ENCODE data around the gene TNFAIP3.

TNFAIP3 gene

GRCh38 chr6:137877113-137877512, 10.1 kb downstream of the TNFAIP3 start:
- Histone ChIP-seq H3K36me3 (ENCODE audit: control insufficient read depth in 2 of 2, insufficient read depth in 2 of 2, low read length in 2 of 2) (peaks cover 73 to 75% of the 10 kb centered on the region in 2 donors), H3K9me3 (ENCODE audit: control insufficient read depth in 2 of 2, low read length in 2 of 2) (no peaks in the 10 kb centered on the region), H3K27ac (ENCODE audit: low read depth in 2 of 2, low read length in 2 of 2) (no peak overlapping the region), H3K27me3 (ENCODE audit: control insufficient read depth in 2 of 2, insufficient read depth in 2 of 2, low read length in 2 of 2) (no peaks in the 10 kb centered on the region), H3K9ac (ENCODE audit: low read depth in 1 of 2, low read length in 2 of 2) (no peak overlapping the region), H3K4me3 (ENCODE audit: low read length in 2 of 2) (no peak overlapping the region), H3K4me1 (ENCODE audit: control insufficient read depth in 2 of 2, insufficient read depth in 2 of 2, low read length in 2 of 2) (peaks cover 15 to 23% of the 10 kb centered on the region in 2 donors)

GRCh38 chr6:137877606-137878005, 10.5 kb downstream of the TNFAIP3 start:
- Histone ChIP-seq H3K9me3 (ENCODE audit: control insufficient read depth in 2 of 2, low read length in 2 of 2) (no peaks in the 10 kb centered on the region), H3K4me1 (ENCODE audit: control insufficient read depth in 2 of 2, insufficient read depth in 2 of 2, low read length in 2 of 2) (peaks cover 10 to 19% of the 10 kb centered on the region in 2 donors), H3K4me3 (ENCODE audit: low read length in 2 of 2) (no peak overlapping the region), H3K27me3 (ENCODE audit: control insufficient read depth in 2 of 2, insufficient read depth in 2 of 2, low read length in 2 of 2) (no peaks in the 10 kb centered on the region), H3K36me3 (ENCODE audit: control insufficient read depth in 2 of 2, insufficient read depth in 2 of 2, low read length in 2 of 2) (peaks cover 78 to 80% of the 10 kb centered on the region in 2 donors), H3K27ac (ENCODE audit: low read depth in 2 of 2, low read length in 2 of 2) (no peak overlapping the region), H3K9ac (ENCODE audit: low read depth in 1 of 2, low read length in 2 of 2) (no peak overlapping the region)

GRCh38 chr6:137878029-137878428, 11.0 kb downstream of the TNFAIP3 start:
- Histone ChIP-seq H3K9ac (ENCODE audit: low read depth in 1 of 2, low read length in 2 of 2) (no peak overlapping the region), H3K27ac (ENCODE audit: low read depth in 2 of 2, low read length in 2 of 2) (no peak overlapping the region), H3K4me1 (ENCODE audit: control insufficient read depth in 2 of 2, insufficient read depth in 2 of 2, low read length in 2 of 2) (peaks cover 9 to 15% of the 10 kb centered on the region in 2 donors), H3K4me3 (ENCODE audit: low read length in 2 of 2) (no peak overlapping the region), H3K27me3 (ENCODE audit: control insufficient read depth in 2 of 2, insufficient read depth in 2 of 2, low read length in 2 of 2) (no peaks in the 10 kb centered on the region), H3K36me3 (ENCODE audit: control insufficient read depth in 2 of 2, insufficient read depth in 2 of 2, low read length in 2 of 2) (peaks cover 80% of the 10 kb centered on the region in 2 donors), H3K9me3 (ENCODE audit: control insufficient read depth in 2 of 2, low read length in 2 of 2) (no peaks in the 10 kb centered on the region)

- H3K9me3 ChIP-seq (ENCODE audit: control insufficient read depth in 2 of 2, low read length in 2 of 2), result no peaks in the 10 kb centered on the region
- peaks cover 80 to 87% of the 10 kb centered on the region in 2 donors for H3K36me3 ChIP-seq (ENCODE audit: control insufficient read depth in 2 of 2, insufficient read depth in 2 of 2, low read length in 2 of 2)
- no peaks in the 10 kb centered on the region for H3K27me3 ChIP-seq (ENCODE audit: control insufficient read depth in 2 of 2, insufficient read depth in 2 of 2, low read length in 2 of 2)
- no peak overlapping the region for H3K4me3 ChIP-seq (ENCODE audit: low read length in 2 of 2)
- no peak overlapping the region for H3K27ac ChIP-seq (ENCODE audit: low read depth in 2 of 2, low read length in 2 of 2)
- peaks cover 6 to 9% of the 10 kb centered on the region in 2 donors for H3K4me1 ChIP-seq (ENCODE audit: control insufficient read depth in 2 of 2, insufficient read depth in 2 of 2, low read length in 2 of 2)
- no peak overlapping the region for H3K9ac ChIP-seq (ENCODE audit: low read depth in 1 of 2, low read length in 2 of 2)
These were observed 11.6 kb downstream of the TNFAIP3 start for GRCh38 chr6:137878486-137879285.

GRCh38 chr6:137879299-137879698, 12.2 kb downstream of the TNFAIP3 start:
- Histone ChIP-seq H3K9ac (ENCODE audit: low read depth in 1 of 2, low read length in 2 of 2) (no peak overlapping the region), H3K4me3 (ENCODE audit: low read length in 2 of 2) (no peak overlapping the region), H3K36me3 (ENCODE audit: control insufficient read depth in 2 of 2, insufficient read depth in 2 of 2, low read length in 2 of 2) (peaks cover 77 to 87% of the 10 kb centered on the region in 2 donors), H3K9me3 (ENCODE audit: control insufficient read depth in 2 of 2, low read length in 2 of 2) (no peaks in the 10 kb centered on the region), H3K4me1 (ENCODE audit: control insufficient read depth in 2 of 2, insufficient read depth in 2 of 2, low read length in 2 of 2) (peaks cover 0 to 4% of the 10 kb centered on the region in 2 donors), H3K27me3 (ENCODE audit: control insufficient read depth in 2 of 2, insufficient read depth in 2 of 2, low read length in 2 of 2) (no peaks in the 10 kb centered on the region), H3K27ac (ENCODE audit: low read depth in 2 of 2, low read length in 2 of 2) (no peak overlapping the region)

GRCh38 chr6:137879885-137880745, 13.1 kb downstream of the TNFAIP3 start:
- H3K4me3 ChIP-seq (ENCODE audit: low read length in 2 of 2), result no peak overlapping the region
- no peak overlapping the region for H3K27ac ChIP-seq (ENCODE audit: low read depth in 2 of 2, low read length in 2 of 2)
- no peak overlapping the region for H3K9ac ChIP-seq (ENCODE audit: low read depth in 1 of 2, low read length in 2 of 2)
- H3K9me3 ChIP-seq (ENCODE audit: control insufficient read depth in 2 of 2, low read length in 2 of 2), result no peaks in the 10 kb centered on the region
- no peaks in the 10 kb centered on the region for H3K27me3 ChIP-seq (ENCODE audit: control insufficient read depth in 2 of 2, insufficient read depth in 2 of 2, low read length in 2 of 2)
- no peaks in the 10 kb centered on the region for H3K4me1 ChIP-seq (ENCODE audit: control insufficient read depth in 2 of 2, insufficient read depth in 2 of 2, low read length in 2 of 2)
- H3K36me3 ChIP-seq (ENCODE audit: control insufficient read depth in 2 of 2, insufficient read depth in 2 of 2, low read length in 2 of 2), result peaks cover 69 to 81% of the 10 kb centered on the region in 2 donors

GRCh38 chr6:137880746-137881521, 13.9 kb downstream of the TNFAIP3 start:
- Histone ChIP-seq H3K36me3 (ENCODE audit: control insufficient read depth in 2 of 2, insufficient read depth in 2 of 2, low read length in 2 of 2) (peaks cover 63 to 72% of the 10 kb centered on the region in 2 donors), H3K4me1 (ENCODE audit: control insufficient read depth in 2 of 2, insufficient read depth in 2 of 2, low read length in 2 of 2) (no peaks in the 10 kb centered on the region), H3K4me3 (ENCODE audit: low read length in 2 of 2) (no peak overlapping the region), H3K9ac (ENCODE audit: low read depth in 1 of 2, low read length in 2 of 2) (no peak overlapping the region), H3K27me3 (ENCODE audit: control insufficient read depth in 2 of 2, insufficient read depth in 2 of 2, low read length in 2 of 2) (no peaks in the 10 kb centered on the region), H3K27ac (ENCODE audit: low read depth in 2 of 2, low read length in 2 of 2) (no peak overlapping the region), H3K9me3 (ENCODE audit: control insufficient read depth in 2 of 2, low read length in 2 of 2) (no peaks in the 10 kb centered on the region)

- peaks cover 57 to 68% of the 10 kb centered on the region in 2 donors for H3K36me3 ChIP-seq (ENCODE audit: control insufficient read depth in 2 of 2, insufficient read depth in 2 of 2, low read length in 2 of 2)
- H3K27ac ChIP-seq (ENCODE audit: low read depth in 2 of 2, low read length in 2 of 2), result no peak overlapping the region
- no peak overlapping the region for H3K4me3 ChIP-seq (ENCODE audit: low read length in 2 of 2)
These were observed 14.4 kb downstream of the TNFAIP3 start for GRCh38 chr6:137881522-137881886.

GRCh38 chr6:137882225-137882961, 15.3 kb downstream of the TNFAIP3 start:
- no peak overlapping the region for H3K4me3 ChIP-seq (ENCODE audit: low read length in 2 of 2)
- H3K27me3 ChIP-seq (ENCODE audit: control insufficient read depth in 2 of 2, insufficient read depth in 2 of 2, low read length in 2 of 2), result no peaks in the 10 kb centered on the region
- peaks cover 50 to 59% of the 10 kb centered on the region in 2 donors for H3K36me3 ChIP-seq (ENCODE audit: control insufficient read depth in 2 of 2, insufficient read depth in 2 of 2, low read length in 2 of 2)
- H3K4me1 ChIP-seq (ENCODE audit: control insufficient read depth in 2 of 2, insufficient read depth in 2 of 2, low read length in 2 of 2), result no peaks in the 10 kb centered on the region
- H3K27ac ChIP-seq (ENCODE audit: low read depth in 2 of 2, low read length in 2 of 2), result no peak overlapping the region
- no peak overlapping the region for H3K9ac ChIP-seq (ENCODE audit: low read depth in 1 of 2, low read length in 2 of 2)
- H3K9me3 ChIP-seq (ENCODE audit: control insufficient read depth in 2 of 2, low read length in 2 of 2), result no peaks in the 10 kb centered on the region

More at GRCh38 chr6:137881522-137881886, 14.4 kb downstream of the TNFAIP3 start:
- Histone ChIP-seq H3K4me1 (ENCODE audit: control insufficient read depth in 2 of 2, insufficient read depth in 2 of 2, low read length in 2 of 2) (no peaks in the 10 kb centered on the region), H3K27me3 (ENCODE audit: control insufficient read depth in 2 of 2, insufficient read depth in 2 of 2, low read length in 2 of 2) (no peaks in the 10 kb centered on the region), H3K9ac (ENCODE audit: low read depth in 1 of 2, low read length in 2 of 2) (no peak overlapping the region), H3K9me3 (ENCODE audit: control insufficient read depth in 2 of 2, low read length in 2 of 2) (no peaks in the 10 kb centered on the region)
